ENCODE measurements around the gene ARL15. TPM values are rescaled to one million over a fixed set of nuclear protein-coding genes. Genes with fewer than 3 reads are reported as not detected.

ARL15 gene
- total RNA-seq, 1 donor from 2014 or later: 28.9 TPM

GRCh38 chr5:54159153-54159892 is 151.1 kb downstream of the ARL15 start:
- no peak for TF ChIP-seq CTCF (IDR thresholded peaks at IDR 0.05; ENCODE audit: unreplicated experiment)
- H3K4me3 Mint-ChIP-seq (ENCODE audit: low read depth): no peak overlapping the region
- no peaks in the 10 kb centered on the region for H3K27me3 Mint-ChIP-seq
- no peaks in the 10 kb centered on the region for H3K4me1 Mint-ChIP-seq (ENCODE audit: low read depth)
- no peaks in the 10 kb centered on the region for H3K9me3 Mint-ChIP-seq (ENCODE audit: low read depth)
- no peak overlapping the region for H3K27ac Mint-ChIP-seq
- H3K36me3 Mint-ChIP-seq (ENCODE audit: insufficient read depth): peaks cover 1% of the 10 kb centered on the region
- DNase-seq (ENCODE audit: low spot score, unreplicated experiment): no peak

- no peaks in the 10 kb centered on the region for H3K27me3 Mint-ChIP-seq
- H3K36me3 Mint-ChIP-seq (ENCODE audit: insufficient read depth): peaks cover 1% of the 10 kb centered on the region
- no peak for TF ChIP-seq CTCF (IDR thresholded peaks at IDR 0.05; ENCODE audit: unreplicated experiment)
- H3K4me1 Mint-ChIP-seq (ENCODE audit: low read depth): no peaks in the 10 kb centered on the region
- no peak for DNase-seq (ENCODE audit: low spot score, unreplicated experiment)
- no peak overlapping the region for H3K4me3 Mint-ChIP-seq (ENCODE audit: low read depth)
- no peaks in the 10 kb centered on the region for H3K9me3 Mint-ChIP-seq (ENCODE audit: low read depth)
- no peak overlapping the region for H3K27ac Mint-ChIP-seq
Observed at GRCh38 chr5:54156577-54156976, 153.8 kb downstream of the ARL15 start.

GRCh38 chr5:54150841-54151240 is 159.5 kb downstream of the ARL15 start:
- Mint-ChIP-seq H3K27me3 (no peaks in the 10 kb centered on the region), H3K4me3 (ENCODE audit: low read depth) (no peak overlapping the region), H3K4me1 (ENCODE audit: low read depth) (peaks cover 20% of the 10 kb centered on the region), H3K9me3 (ENCODE audit: low read depth) (no peaks in the 10 kb centered on the region), H3K27ac (no peak overlapping the region), H3K36me3 (ENCODE audit: insufficient read depth) (peaks cover 5% of the 10 kb centered on the region)
- no peak for TF ChIP-seq CTCF (IDR thresholded peaks at IDR 0.05; ENCODE audit: unreplicated experiment)
- no peak for DNase-seq (ENCODE audit: low spot score, unreplicated experiment)

- no peak for TF ChIP-seq CTCF (IDR thresholded peaks at IDR 0.05; ENCODE audit: unreplicated experiment)
- H3K9me3 Mint-ChIP-seq (ENCODE audit: low read depth): peaks cover 4% of the 10 kb centered on the region
- H3K4me3 Mint-ChIP-seq (ENCODE audit: low read depth): no peak overlapping the region
- H3K27ac Mint-ChIP-seq: no peak overlapping the region
- no peak for DNase-seq (ENCODE audit: low spot score, unreplicated experiment)
- H3K27me3 Mint-ChIP-seq: no peaks in the 10 kb centered on the region
- H3K36me3 Mint-ChIP-seq (ENCODE audit: insufficient read depth): peaks cover 9% of the 10 kb centered on the region
- peaks cover 20% of the 10 kb centered on the region for H3K4me1 Mint-ChIP-seq (ENCODE audit: low read depth)
Observed at GRCh38 chr5:54148858-54149257, 161.5 kb downstream of the ARL15 start.

- Mint-ChIP-seq H3K27ac (peak overlapping the region; percentile 47), H3K4me3 (ENCODE audit: low read depth) (no peak overlapping the region), H3K27me3 (no peaks in the 10 kb centered on the region), H3K4me1 (ENCODE audit: low read depth) (peaks cover 20% of the 10 kb centered on the region), H3K9me3 (ENCODE audit: low read depth) (peaks cover 4% of the 10 kb centered on the region), H3K36me3 (ENCODE audit: insufficient read depth) (peaks cover 9% of the 10 kb centered on the region)
- DNase-seq (ENCODE audit: low spot score, unreplicated experiment): no peak
- TF ChIP-seq CTCF (IDR thresholded peaks at IDR 0.05; ENCODE audit: unreplicated experiment): peak; percentile 14
Observed at GRCh38 chr5:54148067-54148845, 162.1 kb downstream of the ARL15 start.
